ENCODE measurements around the gene GRK2.

Gene GRK2

DNA sequence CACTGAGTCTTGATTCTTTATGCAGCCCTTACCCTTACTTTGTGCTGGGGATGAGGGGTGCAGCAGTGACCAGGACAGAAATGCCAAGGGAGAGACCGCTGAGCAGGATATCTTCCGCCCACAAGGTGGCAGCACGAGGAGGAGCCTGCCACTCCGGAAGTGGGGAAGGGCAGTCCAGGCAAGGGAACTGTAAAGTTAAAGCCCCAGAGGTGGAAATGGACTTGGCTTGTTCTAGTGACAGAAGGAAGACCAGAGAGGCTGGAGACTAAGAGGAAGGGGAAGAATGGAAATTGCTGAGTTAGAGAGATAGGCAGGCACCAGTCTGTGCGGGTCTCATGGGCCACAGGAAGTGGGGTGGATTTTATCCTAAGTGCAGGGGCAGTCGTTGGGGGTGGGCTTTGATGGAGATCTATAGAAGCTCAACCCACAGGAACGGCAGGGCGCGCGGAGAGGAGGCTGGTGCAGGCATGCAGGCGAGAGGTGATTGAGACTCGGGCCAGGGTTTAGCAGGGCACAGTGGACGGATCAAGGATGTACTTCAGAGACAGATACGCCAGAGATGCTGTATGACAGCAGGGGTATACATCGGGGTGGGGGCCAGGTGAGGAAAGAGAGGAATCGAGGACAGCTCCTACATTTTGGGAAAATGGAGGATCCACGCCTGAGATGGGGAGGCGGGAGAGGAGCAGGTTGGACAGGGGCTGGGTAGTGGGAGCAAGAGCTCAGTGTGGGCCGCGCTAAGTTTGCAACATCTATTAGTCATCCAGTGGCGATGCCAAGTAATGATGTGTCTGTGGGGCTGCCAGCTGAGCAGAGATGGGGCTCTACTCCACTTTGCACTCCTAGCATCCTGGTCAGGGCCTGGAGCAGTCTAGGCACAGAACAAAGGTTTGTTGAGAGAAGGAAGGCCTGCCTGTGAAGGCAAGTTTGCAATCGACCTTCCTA is 3.3 kb upstream of the GRK2 start:
- TF ChIP-seq, protein P1, sequence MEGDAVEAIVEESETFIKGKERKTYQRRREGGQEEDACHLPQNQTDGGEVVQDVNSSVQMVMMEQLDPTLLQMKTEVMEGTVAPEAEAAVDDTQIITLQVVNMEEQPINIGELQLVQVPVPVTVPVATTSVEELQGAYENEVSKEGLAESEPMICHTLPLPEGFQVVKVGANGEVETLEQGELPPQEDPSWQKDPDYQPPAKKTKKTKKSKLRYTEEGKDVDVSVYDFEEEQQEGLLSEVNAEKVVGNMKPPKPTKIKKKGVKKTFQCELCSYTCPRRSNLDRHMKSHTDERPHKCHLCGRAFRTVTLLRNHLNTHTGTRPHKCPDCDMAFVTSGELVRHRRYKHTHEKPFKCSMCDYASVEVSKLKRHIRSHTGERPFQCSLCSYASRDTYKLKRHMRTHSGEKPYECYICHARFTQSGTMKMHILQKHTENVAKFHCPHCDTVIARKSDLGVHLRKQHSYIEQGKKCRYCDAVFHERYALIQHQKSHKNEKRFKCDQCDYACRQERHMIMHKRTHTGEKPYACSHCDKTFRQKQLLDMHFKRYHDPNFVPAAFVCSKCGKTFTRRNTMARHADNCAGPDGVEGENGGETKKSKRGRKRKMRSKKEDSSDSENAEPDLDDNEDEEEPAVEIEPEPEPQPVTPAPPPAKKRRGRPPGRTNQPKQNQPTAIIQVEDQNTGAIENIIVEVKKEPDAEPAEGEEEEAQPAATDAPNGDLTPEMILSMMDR (conservative IDR thresholded peaks at IDR 0.05), result peak; percentile 100
- H3K27ac ChIP-seq, result peak overlapping the region; percentile 47

- H3K27ac ChIP-seq, result no peak overlapping the region; the same call in 1 of the 2 replicates
- TF ChIP-seq, protein P1 (conservative IDR thresholded peaks at IDR 0.05), result no peak
Measured at GRCh38 chr11:67264260-67264659, 2.0 kb upstream of the GRK2 start.

DNA sequence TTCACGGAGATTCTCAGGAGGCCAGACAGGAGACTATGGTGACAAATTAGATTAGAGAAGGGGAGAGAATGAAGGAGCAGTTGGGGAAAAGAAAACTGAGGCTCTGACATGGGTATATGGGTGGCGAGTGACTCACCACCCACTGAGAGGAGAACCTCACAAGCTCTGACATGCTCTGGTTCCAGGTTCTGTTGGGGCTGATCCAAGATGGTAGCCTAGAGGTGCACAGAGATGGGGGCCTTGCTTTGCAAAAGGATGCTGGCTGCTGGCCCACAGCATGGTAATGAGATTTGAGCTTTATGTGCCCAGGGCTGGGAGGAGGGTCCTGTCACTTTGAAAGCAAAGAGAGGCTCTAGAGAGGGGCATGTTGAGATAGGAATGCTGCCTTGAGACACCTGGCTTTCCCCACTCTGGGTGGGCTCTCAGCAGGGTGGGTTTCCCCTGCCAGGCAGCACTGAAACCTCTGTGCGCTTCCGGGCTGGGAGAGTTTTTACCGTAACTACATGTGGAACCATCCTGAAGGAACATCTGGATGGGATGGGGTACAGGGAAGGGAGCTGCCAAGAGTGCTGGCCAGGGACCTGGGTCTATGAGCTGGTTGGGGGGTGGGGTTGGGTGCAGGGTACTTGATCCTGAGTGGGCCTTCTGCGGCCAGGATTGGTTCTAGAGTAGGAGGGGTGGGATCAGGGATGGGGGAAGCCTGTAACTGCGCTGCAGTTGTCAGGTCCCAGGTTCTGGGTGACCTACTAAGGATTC is 1.2 kb upstream of the GRK2 start:
- peak overlapping the region; percentile 100 for H3K27ac ChIP-seq
- TF ChIP-seq, protein P1 (conservative IDR thresholded peaks at IDR 0.05), result no peak

DNA sequence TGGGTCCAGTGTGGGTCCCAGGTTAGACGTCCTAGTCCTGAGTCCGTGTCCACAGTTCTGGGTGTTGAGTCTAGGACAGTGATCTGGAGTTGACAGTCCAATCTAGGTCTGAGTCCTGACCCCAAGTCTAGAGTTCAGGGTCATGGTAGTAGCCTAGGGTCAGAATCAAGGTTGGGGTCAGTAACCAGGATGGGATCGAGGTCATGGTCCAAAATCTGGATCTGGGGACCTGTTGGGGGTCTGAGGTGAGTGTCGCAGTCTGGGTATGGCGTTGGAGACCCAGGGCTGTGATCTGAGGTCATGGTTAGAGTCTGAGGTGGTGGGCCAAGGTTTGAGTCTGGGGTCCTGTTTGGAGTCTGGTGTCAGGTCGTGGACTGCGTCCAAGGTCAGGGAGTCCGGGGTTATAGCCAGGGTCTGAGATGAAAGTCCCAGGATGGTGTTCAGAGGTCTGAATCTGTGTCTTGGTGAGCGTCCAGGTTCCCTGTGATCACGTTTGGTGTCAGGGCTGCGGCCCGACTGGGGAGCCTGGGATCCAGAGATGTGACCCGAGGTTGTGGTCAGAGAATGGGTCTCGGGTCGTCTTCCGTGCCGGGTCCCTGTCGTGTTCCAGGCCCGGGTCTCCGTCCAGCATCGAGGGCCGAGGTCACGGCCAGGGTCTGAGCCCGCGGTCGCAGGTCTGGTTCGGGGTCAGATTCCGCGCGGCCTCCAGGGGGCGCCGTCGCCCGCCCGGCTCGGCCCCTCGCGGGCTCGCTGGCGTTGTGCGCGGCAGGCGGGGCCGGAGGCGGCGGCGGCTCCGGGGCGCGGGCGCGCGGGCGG is 432 bp upstream of the GRK2 start:
- TF ChIP-seq, protein P1 (conservative IDR thresholded peaks at IDR 0.05), result peak; percentile 100
- peak overlapping the region; percentile 100 for H3K27ac ChIP-seq

DNA sequence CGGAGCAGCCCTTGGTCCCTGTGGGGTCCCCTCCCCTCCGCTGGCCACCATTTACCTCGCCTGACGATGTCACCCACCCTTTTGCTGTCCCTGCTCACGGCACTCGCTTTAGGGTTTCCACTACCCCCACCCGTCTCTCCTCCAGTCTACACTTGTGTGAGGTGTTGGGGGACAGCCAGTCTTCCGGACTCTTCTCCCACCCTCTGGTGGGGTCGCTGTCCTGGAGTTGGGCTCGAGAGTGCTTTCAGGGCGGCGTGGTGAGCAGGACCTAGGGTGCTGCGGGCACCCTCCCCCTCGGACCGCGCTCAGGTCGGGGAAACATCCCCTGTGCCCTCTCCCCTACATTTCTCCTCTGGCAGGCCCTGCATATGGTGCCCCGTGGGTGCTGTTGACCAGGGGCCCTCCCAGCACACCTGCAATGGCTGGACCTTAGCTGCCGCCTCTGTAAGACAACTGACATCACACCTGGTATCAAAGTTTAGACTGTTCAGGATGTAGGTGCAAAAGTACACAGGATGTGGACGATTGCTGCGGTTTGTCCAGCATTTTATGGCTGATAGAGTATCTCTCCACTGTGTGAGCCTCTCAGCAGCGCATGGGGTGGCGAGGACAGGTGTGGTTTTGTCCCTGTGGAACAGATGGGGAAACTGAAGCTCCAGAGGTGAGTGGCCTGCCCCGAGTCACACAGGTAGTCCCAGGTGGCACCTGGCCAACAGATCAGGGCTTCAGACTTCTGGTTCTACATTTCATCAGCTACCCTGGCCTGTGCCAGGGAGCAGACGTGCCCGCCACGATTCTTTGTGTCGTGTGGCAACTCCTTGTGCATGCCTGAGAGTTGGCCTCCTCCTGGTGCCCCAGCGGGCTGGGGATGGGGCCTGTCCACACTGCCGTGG is 1.2 kb downstream of the GRK2 start:
- peak overlapping the region; percentile 100 for H3K27ac ChIP-seq
- TF ChIP-seq, protein P1 (conservative IDR thresholded peaks at IDR 0.05), result no peak

GRCh38 chr11:67268081-67268961 is 2.0 kb downstream of the GRK2 start:
- TF ChIP-seq, protein P1 (conservative IDR thresholded peaks at IDR 0.05), result no peak
- H3K27ac ChIP-seq, result peak overlapping the region; percentile 100
